HEK293 (cell line): ENCODE measurements around the gene BTD.

Experiments
- TF ChIP-seq, protein P1 (sequence below): fragments of 450-650 bp; formaldehyde crosslinking; IDR thresholded peaks from 2 replicates; pipeline ENCODE4 v1.5.1; 2016; ENCODE audit warnings: missing biosample characterization, missing genetic modification characterization
- TF ChIP-seq, protein P2 (sequence below): fragments of 450-650 bp; formaldehyde crosslinking; IDR thresholded peaks from 2 replicates; pipeline ENCODE4 v1.5.1; 2016; ENCODE audit warnings: missing biosample characterization, missing genetic modification characterization

DNA sequence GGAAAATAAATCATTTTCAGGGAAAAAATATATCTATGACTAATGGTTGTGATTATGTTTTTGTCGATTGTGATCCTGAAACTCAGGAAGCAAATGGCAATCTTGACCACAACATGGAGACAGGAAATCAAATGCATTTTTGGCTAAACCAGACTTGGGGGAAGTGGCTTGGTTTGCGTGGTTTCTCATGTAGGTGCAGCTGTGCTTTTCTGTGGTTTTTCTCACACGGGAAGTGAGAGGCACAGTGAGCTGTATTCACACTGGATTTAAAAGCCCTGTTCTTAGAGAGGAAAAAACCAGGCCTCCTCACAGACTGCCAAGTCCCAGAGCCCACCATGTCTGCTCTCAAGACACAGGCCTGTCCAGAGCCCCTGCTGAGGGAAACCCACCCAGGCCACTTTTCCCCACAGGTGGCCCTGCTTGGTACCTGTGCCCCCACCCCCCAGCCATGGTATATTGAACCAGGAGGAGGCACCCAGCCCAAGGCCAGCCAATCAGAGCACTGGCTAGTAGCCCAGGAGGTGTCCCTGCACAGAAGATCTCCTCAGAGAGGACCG, 46.1 kb downstream of the BTD start:
- TF ChIP-seq, protein P1, sequence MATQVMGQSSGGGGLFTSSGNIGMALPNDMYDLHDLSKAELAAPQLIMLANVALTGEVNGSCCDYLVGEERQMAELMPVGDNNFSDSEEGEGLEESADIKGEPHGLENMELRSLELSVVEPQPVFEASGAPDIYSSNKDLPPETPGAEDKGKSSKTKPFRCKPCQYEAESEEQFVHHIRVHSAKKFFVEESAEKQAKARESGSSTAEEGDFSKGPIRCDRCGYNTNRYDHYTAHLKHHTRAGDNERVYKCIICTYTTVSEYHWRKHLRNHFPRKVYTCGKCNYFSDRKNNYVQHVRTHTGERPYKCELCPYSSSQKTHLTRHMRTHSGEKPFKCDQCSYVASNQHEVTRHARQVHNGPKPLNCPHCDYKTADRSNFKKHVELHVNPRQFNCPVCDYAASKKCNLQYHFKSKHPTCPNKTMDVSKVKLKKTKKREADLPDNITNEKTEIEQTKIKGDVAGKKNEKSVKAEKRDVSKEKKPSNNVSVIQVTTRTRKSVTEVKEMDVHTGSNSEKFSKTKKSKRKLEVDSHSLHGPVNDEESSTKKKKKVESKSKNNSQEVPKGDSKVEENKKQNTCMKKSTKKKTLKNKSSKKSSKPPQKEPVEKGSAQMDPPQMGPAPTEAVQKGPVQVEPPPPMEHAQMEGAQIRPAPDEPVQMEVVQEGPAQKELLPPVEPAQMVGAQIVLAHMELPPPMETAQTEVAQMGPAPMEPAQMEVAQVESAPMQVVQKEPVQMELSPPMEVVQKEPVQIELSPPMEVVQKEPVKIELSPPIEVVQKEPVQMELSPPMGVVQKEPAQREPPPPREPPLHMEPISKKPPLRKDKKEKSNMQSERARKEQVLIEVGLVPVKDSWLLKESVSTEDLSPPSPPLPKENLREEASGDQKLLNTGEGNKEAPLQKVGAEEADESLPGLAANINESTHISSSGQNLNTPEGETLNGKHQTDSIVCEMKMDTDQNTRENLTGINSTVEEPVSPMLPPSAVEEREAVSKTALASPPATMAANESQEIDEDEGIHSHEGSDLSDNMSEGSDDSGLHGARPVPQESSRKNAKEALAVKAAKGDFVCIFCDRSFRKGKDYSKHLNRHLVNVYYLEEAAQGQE (tag by site-specific recombination), result no peak
- TF ChIP-seq, protein P2, sequence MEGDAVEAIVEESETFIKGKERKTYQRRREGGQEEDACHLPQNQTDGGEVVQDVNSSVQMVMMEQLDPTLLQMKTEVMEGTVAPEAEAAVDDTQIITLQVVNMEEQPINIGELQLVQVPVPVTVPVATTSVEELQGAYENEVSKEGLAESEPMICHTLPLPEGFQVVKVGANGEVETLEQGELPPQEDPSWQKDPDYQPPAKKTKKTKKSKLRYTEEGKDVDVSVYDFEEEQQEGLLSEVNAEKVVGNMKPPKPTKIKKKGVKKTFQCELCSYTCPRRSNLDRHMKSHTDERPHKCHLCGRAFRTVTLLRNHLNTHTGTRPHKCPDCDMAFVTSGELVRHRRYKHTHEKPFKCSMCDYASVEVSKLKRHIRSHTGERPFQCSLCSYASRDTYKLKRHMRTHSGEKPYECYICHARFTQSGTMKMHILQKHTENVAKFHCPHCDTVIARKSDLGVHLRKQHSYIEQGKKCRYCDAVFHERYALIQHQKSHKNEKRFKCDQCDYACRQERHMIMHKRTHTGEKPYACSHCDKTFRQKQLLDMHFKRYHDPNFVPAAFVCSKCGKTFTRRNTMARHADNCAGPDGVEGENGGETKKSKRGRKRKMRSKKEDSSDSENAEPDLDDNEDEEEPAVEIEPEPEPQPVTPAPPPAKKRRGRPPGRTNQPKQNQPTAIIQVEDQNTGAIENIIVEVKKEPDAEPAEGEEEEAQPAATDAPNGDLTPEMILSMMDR (tag by site-specific recombination), result no peak
